ENCODE data around the gene TMEM184A. TPM values are rescaled to one million over a fixed set of nuclear protein-coding genes. Genes with fewer than 3 reads are reported as not detected.
A peak's percentile ranks its signal among the peaks of the same experiment; 100 is the strongest.

The TMEM184A gene
- total and polyA plus RNA-seq, 2 donors: 6.7 to 9.7 TPM

DNA sequence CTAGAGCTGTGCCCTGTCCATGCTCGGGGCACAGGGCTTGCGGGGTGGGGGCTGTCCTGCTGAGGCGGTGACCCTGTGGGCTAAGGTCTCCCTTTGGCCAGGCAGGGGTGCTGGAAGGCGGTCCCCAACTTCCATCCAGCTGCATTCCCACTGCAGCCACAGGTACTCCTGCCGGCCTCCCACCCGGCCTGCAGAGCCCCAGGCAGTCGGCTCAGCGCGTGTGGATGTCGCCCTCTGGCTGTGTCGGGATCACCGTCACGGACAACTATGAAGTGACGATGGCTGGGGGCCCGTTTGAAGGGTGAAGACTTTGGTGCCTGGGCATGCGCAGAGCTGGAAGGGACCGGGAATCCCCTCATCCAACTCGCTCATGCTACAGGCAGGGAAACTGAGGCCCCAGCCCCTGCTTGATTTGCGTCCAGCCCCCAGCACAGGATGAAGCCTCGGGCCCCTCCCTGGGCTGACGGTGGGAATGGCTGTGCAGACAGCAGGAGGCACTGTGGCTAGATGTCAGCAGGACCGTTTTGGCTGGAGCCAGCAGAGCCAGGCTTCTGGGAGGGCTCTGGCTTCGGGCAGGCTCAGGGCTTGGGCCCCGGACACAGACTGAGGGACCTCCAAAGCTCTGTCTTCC, 2.3 kb upstream of the TMEM184A start:
- Histone ChIP-seq H3K4me1 (ENCODE audit: insufficient read depth) (no peaks in the 10 kb centered on the region), H3K27ac (ENCODE audit: low read depth) (no peak overlapping the region), H3K36me3 (ENCODE audit: insufficient read depth) (no peaks in the 10 kb centered on the region), H3K4me3 (ENCODE audit: low read depth, low read length) (no peak overlapping the region)
- WGBS: 42% methylated on average over 24 of the region's 24 CpGs
- no peak for DNase-seq (ENCODE audit: extremely low spot score)

- Histone ChIP-seq H3K36me3 (ENCODE audit: insufficient read depth) (no peaks in the 10 kb centered on the region), H3K4me3 (ENCODE audit: low read depth, low read length) (no peak overlapping the region), H3K27ac (ENCODE audit: low read depth) (no peak overlapping the region), H3K4me1 (ENCODE audit: insufficient read depth) (no peaks in the 10 kb centered on the region)
- DNase-seq (ENCODE audit: extremely low spot score): no peak
- 92% methylated on average over 10 of the region's 10 CpGs for WGBS
Measured at GRCh38 chr7:1557771-1558170, 1.8 kb upstream of the TMEM184A start.

DNA sequence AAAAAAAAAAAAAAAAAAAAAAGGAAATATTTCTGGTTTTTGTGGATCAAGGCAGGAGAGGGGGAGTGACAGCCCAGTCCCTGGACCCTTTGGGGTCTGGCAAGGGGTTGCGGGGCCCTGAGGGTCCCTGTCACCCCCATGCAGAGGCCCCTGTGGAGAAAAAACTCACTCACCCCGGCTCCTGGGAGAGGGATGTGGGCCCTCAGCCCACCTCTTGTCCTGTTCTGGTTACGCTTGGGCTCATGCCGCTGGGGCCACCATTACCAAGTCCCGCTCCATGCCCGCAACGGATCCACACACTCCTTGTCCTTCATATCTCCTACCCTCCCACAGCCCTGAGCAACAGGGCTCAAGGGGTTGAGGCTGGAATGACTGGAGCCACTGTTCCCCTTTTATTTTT, 1.0 kb upstream of the TMEM184A start:
- no peak for DNase-seq (ENCODE audit: extremely low spot score)
- no peaks in the 10 kb centered on the region for H3K36me3 ChIP-seq (ENCODE audit: insufficient read depth)
- no peak overlapping the region for H3K27ac ChIP-seq (ENCODE audit: low read depth)
- no peaks in the 10 kb centered on the region for H3K4me1 ChIP-seq (ENCODE audit: insufficient read depth)
- H3K4me3 ChIP-seq (ENCODE audit: low read depth, low read length): no peak overlapping the region
- 94% methylated on average over 7 of the region's 7 CpGs for whole genome bisulfite sequencing

GRCh38 chr7:1555046-1555812, 776 bp downstream of the TMEM184A start:
- no peak overlapping the region for H3K4me3 ChIP-seq (ENCODE audit: low read depth, low read length)
- H3K36me3 ChIP-seq (ENCODE audit: insufficient read depth): no peaks in the 10 kb centered on the region
- WGBS: 26% methylated on average over 35 of the region's 35 CpGs
- no peaks in the 10 kb centered on the region for H3K4me1 ChIP-seq (ENCODE audit: insufficient read depth)
- peak overlapping the region; percentile 34 for H3K27ac ChIP-seq (ENCODE audit: low read depth)
- no peak for DNase-seq (ENCODE audit: extremely low spot score)

DNA sequence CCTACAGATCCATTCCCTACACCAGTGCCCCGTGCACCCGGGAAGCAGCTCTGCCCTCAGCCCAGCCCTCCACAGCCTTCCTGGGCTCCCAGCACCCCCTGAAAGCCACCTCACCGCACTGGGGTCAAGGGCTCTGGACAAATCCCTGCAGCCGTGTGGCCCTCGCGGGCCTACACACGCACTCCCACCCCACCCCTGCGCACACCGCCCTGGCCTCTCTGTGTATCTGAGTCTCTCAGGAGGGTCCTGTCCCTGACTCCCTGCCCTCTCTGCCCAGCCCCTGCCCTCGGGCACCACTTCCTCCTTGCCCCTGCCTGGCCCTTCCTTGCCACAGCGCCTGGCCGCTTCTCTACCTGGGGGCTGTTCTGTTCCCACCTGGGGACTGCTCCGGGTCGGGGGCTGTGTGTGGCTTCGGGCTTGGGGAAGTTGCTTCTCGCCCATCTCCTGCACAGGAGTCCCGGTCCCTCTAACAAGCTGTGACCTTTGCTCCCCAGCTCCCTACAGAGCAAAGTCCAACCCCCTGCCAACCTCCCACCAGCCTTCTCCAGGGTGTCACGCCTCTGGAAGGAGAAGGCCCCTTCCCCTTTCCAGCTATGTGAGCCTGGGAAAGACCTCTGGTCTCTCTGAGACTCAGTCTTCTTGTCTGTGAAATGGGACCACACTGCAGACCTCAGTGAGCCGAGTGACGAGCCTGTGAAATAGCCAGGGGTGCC, 1.5 kb downstream of the TMEM184A start:
- H3K27ac ChIP-seq (ENCODE audit: low read depth): no peak overlapping the region
- no peaks in the 10 kb centered on the region for H3K4me1 ChIP-seq (ENCODE audit: insufficient read depth)
- H3K4me3 ChIP-seq (ENCODE audit: low read depth, low read length): no peak overlapping the region
- 78% methylated on average over 20 of the region's 20 CpGs for WGBS
- no peak for DNase-seq (ENCODE audit: extremely low spot score)
- no peaks in the 10 kb centered on the region for H3K36me3 ChIP-seq (ENCODE audit: insufficient read depth)

DNA sequence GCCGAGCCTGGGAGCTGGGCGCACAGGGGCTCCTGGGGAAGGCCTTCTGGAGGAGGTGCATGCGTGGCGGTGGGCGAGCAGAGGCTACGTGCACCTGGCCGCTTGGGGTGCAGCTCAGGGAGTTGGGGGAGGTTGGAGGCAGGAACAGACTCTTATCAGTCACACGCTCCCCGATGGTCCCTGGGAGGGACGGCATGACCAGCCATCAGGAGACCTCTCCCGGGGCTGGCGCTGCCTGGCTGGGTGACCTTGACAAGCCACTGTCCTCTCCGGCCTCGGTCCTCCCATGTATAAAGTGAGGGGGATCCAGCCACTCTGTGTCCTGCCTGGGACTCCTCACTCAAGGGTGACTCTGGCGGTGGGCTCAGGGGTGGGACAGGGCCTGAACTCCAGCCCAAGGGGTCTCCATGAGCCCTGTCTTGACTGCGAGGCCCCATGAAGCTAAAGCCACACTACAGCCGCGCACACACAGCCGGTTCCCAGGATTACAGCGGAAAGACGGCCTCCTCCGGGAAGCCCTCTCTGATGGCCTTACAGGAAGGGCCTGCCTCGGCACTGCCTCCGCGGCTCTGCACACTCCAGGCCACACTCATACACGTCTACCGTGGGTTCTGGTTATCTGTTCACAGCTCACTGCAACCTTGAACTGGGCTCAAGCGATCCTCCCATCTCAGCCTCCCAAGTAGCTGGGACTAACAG, 2.3 kb downstream of the TMEM184A start:
- 85% methylated on average over 28 of the region's 28 CpGs for WGBS
- Histone ChIP-seq H3K4me1 (ENCODE audit: insufficient read depth) (no peaks in the 10 kb centered on the region), H3K4me3 (ENCODE audit: low read depth, low read length) (no peak overlapping the region), H3K27ac (ENCODE audit: low read depth) (no peak overlapping the region), H3K36me3 (ENCODE audit: insufficient read depth) (no peaks in the 10 kb centered on the region)
- DNase-seq (ENCODE audit: extremely low spot score): no peak

GRCh38 chr7:1552200-1552599, 3.8 kb downstream of the TMEM184A start:
- Histone ChIP-seq H3K4me1 (ENCODE audit: insufficient read depth) (no peaks in the 10 kb centered on the region), H3K36me3 (ENCODE audit: insufficient read depth) (no peaks in the 10 kb centered on the region), H3K4me3 (ENCODE audit: low read depth, low read length) (no peak overlapping the region), H3K27ac (ENCODE audit: low read depth) (no peak overlapping the region)
- DNase-seq (ENCODE audit: extremely low spot score): no peak
- WGBS: 70% methylated on average over 7 of the region's 7 CpGs

DNA sequence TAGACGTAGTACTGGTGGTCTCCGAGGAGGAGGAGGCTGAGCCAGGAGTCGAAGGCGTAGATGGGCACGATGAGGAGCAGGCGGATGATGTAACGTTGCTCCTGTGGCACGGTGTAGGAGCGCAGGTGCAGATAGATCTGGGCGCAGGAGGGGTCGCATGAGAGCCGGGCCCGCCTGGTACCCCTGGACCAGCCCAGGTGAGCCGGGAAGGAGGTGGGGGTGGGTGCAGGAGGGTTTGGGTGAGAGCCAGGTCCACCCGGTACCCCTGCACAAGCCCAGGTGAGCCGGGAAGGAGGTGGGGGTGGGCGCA, 5.2 kb downstream of the TMEM184A start:
- H3K4me1 ChIP-seq (ENCODE audit: insufficient read depth): no peaks in the 10 kb centered on the region
- WGBS: 92% methylated on average over 17 of the region's 17 CpGs
- no peak overlapping the region for H3K27ac ChIP-seq (ENCODE audit: low read depth)
- DNase-seq (ENCODE audit: extremely low spot score): no peak
- no peak overlapping the region for H3K4me3 ChIP-seq (ENCODE audit: low read depth, low read length)
- no peaks in the 10 kb centered on the region for H3K36me3 ChIP-seq (ENCODE audit: insufficient read depth)

DNA sequence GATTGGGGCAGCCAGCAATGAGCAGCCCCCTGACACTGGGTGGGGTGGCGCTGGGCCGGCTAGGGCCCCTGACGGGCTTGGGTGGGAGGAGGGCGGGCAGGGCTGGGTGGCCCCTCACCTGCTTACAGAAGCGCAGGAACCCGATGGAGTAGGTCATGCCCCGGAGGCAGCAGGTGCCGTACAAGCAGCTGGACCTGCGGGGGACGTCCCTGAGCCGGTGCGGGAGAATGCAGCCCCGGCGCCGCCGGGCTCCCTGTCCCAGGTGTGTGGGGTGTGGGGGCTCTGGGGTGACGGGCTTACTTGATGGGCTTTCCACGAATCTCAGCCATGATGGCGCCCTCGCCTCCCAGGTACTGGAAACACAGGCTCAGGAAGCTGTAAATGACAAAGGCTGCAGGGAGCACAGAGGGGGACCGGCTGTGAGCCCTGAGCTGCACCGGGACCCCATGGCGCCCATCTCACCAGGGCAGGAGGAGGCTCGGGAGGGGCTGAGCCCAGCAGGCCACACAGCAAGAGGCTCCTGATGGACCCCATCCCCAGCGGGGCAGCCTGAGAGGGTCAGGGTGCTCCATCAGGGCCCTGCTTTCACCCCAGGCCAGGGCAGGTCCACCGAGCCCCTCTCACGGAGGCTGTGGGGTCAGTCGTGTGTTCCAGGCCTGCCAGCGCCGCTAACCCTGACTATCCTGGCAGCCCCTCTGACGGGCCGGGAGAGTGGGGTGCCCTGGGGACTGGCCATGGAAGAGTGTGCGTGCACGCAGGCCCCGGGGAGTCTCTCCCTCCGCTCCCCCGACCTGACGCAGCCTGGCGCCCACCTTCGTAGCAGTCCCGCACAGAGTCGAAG, 5.8 kb downstream of the TMEM184A start:
- Histone ChIP-seq H3K27ac (ENCODE audit: low read depth) (no peak overlapping the region), H3K4me1 (ENCODE audit: insufficient read depth) (no peaks in the 10 kb centered on the region), H3K36me3 (ENCODE audit: insufficient read depth) (no peaks in the 10 kb centered on the region), H3K4me3 (ENCODE audit: low read depth, low read length) (no peak overlapping the region)
- 85% methylated on average over 42 of the region's 42 CpGs for WGBS
- DNase-seq (ENCODE audit: extremely low spot score): no peak

GRCh38 chr7:1549357-1550004, 6.5 kb downstream of the TMEM184A start:
- H3K36me3 ChIP-seq (ENCODE audit: insufficient read depth): no peaks in the 10 kb centered on the region
- H3K4me3 ChIP-seq (ENCODE audit: low read depth, low read length): no peak overlapping the region
- WGBS: 84% methylated on average over 27 of the region's 27 CpGs
- H3K27ac ChIP-seq (ENCODE audit: low read depth): no peak overlapping the region
- DNase-seq (ENCODE audit: extremely low spot score): no peak
- no peaks in the 10 kb centered on the region for H3K4me1 ChIP-seq (ENCODE audit: insufficient read depth)

GRCh38 chr7:1548944-1549343, 7.1 kb downstream of the TMEM184A start:
- DNase-seq (ENCODE audit: extremely low spot score): no peak
- Histone ChIP-seq H3K27ac (ENCODE audit: low read depth) (no peak overlapping the region), H3K36me3 (ENCODE audit: insufficient read depth) (no peaks in the 10 kb centered on the region), H3K4me3 (ENCODE audit: low read depth, low read length) (no peak overlapping the region), H3K4me1 (ENCODE audit: insufficient read depth) (no peaks in the 10 kb centered on the region)
- 87% methylated on average over 14 of the region's 14 CpGs for WGBS

GRCh38 chr7:1548438-1548831, 7.6 kb downstream of the TMEM184A start:
- Histone ChIP-seq H3K27ac (ENCODE audit: low read depth) (no peak overlapping the region), H3K4me3 (ENCODE audit: low read depth, low read length) (no peak overlapping the region), H3K4me1 (ENCODE audit: insufficient read depth) (no peaks in the 10 kb centered on the region), H3K36me3 (ENCODE audit: insufficient read depth) (no peaks in the 10 kb centered on the region)
- DNase-seq (ENCODE audit: extremely low spot score): no peak
- WGBS: 73% methylated on average over 17 of the region's 17 CpGs
